GM12878 (cell line): ENCODE data around the gene LCE1F. TPM values are rescaled to one million over a fixed set of nuclear protein-coding genes. Genes with fewer than 3 reads are reported as not detected.

Experiments
- ATAC-seq: fragments of 200-7000 bp; cut with Tn5 transposase; 3 replicates; pipeline ENCODE4 v1.9.1; 2020; ENCODE audit warnings: mild to moderate bottlenecking, moderate library complexity
- BruUV-seq: library from RNA; stranded (reverse); fragments of 400-500 nt; replicated peaks from 2 replicates; lab custom pipeline; 2021; lab: Mats Ljungman, UMichigan
- CTCF ChIA-PET: fragments of 300-600 bp; sonication (Branson Sonifier 250); formaldehyde crosslinking; extraction: SDS; loops from one replicate; lab custom pipeline; 2021; ENCODE audit warnings: inconsistent platforms; lab: Yijun Ruan, JAX
- POLR2A ChIA-PET: fragments of 350-600 bp; formaldehyde crosslinking; extraction: SDS; loops from one replicate; lab custom pipeline; 2021; ENCODE audit warnings: inconsistent platforms; lab: Charles Lee
- RAD21 ChIA-PET: fragments of 300-600 bp; sonication (Branson Sonifier 250); formaldehyde crosslinking; loops from one replicate; lab custom pipeline; 2023; ENCODE audit warnings: antibody characterized with exemption; ENCODE audit not compliant: unreplicated experiment; lab: Charles Lee
- SMC1A ChIA-PET: fragments of 300-600 bp; sonication (Branson Sonifier 250); formaldehyde crosslinking; loops from one replicate; lab custom pipeline; 2023; ENCODE audit not compliant: unreplicated experiment, uncharacterized antibody; lab: Charles Lee
- DNase-seq: peaks from one replicate; pipeline ENCODE4 v3.0.0-alpha.2; 2011; ENCODE audit warnings: low read depth, low spot score
- FAIRE-seq: peaks from 3 replicates; lab custom pipeline; 2011; peaks lifted over from hg19 to GRCh38; lab: Jason Lieb, UNC
- H2AFZ ChIP-seq: 2 replicates; pipeline ENCODE4 v1.6.0; 2011; ENCODE audit warnings: low read depth, low read length, control low read depth; ENCODE audit not compliant: control insufficient read depth
- H3K27ac ChIP-seq: 2 replicates; pipeline ENCODE4 v1.5.1; 2011; ENCODE audit warnings: control low read depth; ENCODE audit not compliant: control insufficient read depth, insufficient read depth
- H3K27me3 ChIP-seq, 2 experiments: replicated peaks in 1 of 2; 2 replicates each; pipeline versions ENCODE4 v1.6.0 to v1.6.1; 2011; ENCODE audit warnings: low read length in 1 of 2; ENCODE audit not compliant: control insufficient read depth in 2 of 2, insufficient read depth in 2 of 2
- H3K36me3 ChIP-seq, 2 experiments: 2 replicates each; pipeline ENCODE4 v1.5.1; 2011; ENCODE audit warnings: low read length in 1 of 2; ENCODE audit not compliant: control insufficient read depth in 2 of 2, insufficient read depth in 2 of 2
- H3K4me1 ChIP-seq: 2 replicates; pipeline ENCODE4 v1.6.1; 2011; ENCODE audit warnings: mild to moderate bottlenecking, low read length, moderate library complexity, mixed read lengths; ENCODE audit not compliant: control insufficient read depth, insufficient read depth
- H3K4me2 ChIP-seq: 2 replicates; pipeline ENCODE4 v1.6.0; 2011; ENCODE audit warnings: control low read depth; ENCODE audit not compliant: control insufficient read depth, insufficient read depth
- H3K4me3 ChIP-seq: fragments of 200-600 bp; sonication (generic); 2 replicates; pipeline ENCODE4 v1.5.1; 2016
- H3K79me2 ChIP-seq: 2 replicates; pipeline ENCODE4 v1.6.0; 2011; ENCODE audit warnings: low read length; ENCODE audit not compliant: control insufficient read depth, insufficient read depth
- H3K9ac ChIP-seq: 2 replicates; pipeline ENCODE4 v1.8.0; 2011; ENCODE audit warnings: low read length, control low read depth, mixed read lengths; ENCODE audit not compliant: control insufficient read depth, insufficient read depth
- H3K9me3 ChIP-seq: replicated peaks from 3 replicates; pipeline ENCODE4 v1.5.1; 2011; ENCODE audit warnings: mild to moderate bottlenecking, low read length; ENCODE audit not compliant: control insufficient read depth, insufficient read depth
- H4K20me1 ChIP-seq: 2 replicates; pipeline ENCODE4 v1.6.0; 2011; ENCODE audit not compliant: control insufficient read depth, insufficient read depth
- CEBPB ChIP-seq, 2 experiments: fragments of 150-350 bp in 1 of 2; IDR thresholded peaks; 2 replicates each; pipeline ENCODE4 v1.6.1; 2012 to 2014; ENCODE audit warnings: low read depth in 2 of 2, low read length in 2 of 2, borderline replicate concordance in 1 of 2, inconsistent platforms in 1 of 2
- CHD4 ChIP-seq: fragments of 200-600 bp; sonication (generic); IDR thresholded peaks from 2 replicates; pipeline ENCODE4 v1.6.1; 2016; ENCODE audit warnings: mild to moderate bottlenecking
- MXI1 ChIP-seq: fragments of 150-350 bp; IDR thresholded peaks from 2 replicates; pipeline ENCODE4 v1.6.1; 2011; ENCODE audit warnings: low read depth, mild to moderate bottlenecking, inconsistent platforms, low read length, improper control_type of control experiment
- POLR2A ChIP-seq: IDR thresholded peaks from 2 replicates; pipeline ENCODE4 v1.6.1; 2011; ENCODE audit warnings: low read depth, mild to moderate bottlenecking, low read length
- POLR2AphosphoS2 ChIP-seq: IDR thresholded peaks from 2 replicates; pipeline ENCODE4 v1.6.1; 2011; ENCODE audit warnings: low read depth, mild to moderate bottlenecking, low read length, improper control_type of control experiment, moderate library complexity
- RAD51 ChIP-seq: fragments of 450-650 bp; IDR thresholded peaks from 2 replicates; pipeline ENCODE4 v1.6.1; 2016; ENCODE audit warnings: moderate library complexity, mild to moderate bottlenecking, inconsistent platforms
- STAT3 ChIP-seq: IDR thresholded peaks from 2 replicates; pipeline ENCODE4 v1.6.1; 2011; ENCODE audit warnings: low read depth, low read length, improper control_type of control experiment
- WGBS: methylation state at CpG from one replicate; pipeline ENCODE4 v1.1.6; 2016; ENCODE audit warnings: low lambda C conversion rate; ENCODE audit not compliant: insufficient replicate concordance, insufficient coverage; ENCODE audit errors: missing lambda C conversion rate; 5-methylcytosine and 5-hydroxymethylcytosine counted together
- in situ Hi-C: fragments of 300-500 bp; cut with MboI; formaldehyde crosslinking; loops from 9 replicates; pipeline ENCODE4 v1.14.3; 2018; ENCODE audit warnings: mixed read lengths
- intact Hi-C: fragments of 100-400 bp; cut with micrococcal nuclease; formaldehyde crosslinking; loops from one replicate; pipeline ENCODE4 v1.14.2; 2022; ENCODE audit not compliant: unreplicated experiment
- polyA plus RNA-seq, 11 experiments: library from polyadenylated mRNA; depleted of rRNA in 4 of 11; unstranded in 6 of 11; stranded (reverse) in 5 of 11; fragments of >200 nt; fragmentation: Nextera tagmentation in 4 of 11; fragmentation: Illumina TruSeq in 1 of 11; extraction: Ambion mirVana in 4 of 11; extraction: Trizol in 1 of 11; gene quantifications; 1 replicate in 1 of 11; 2 replicates in 10 of 11; pipeline versions ENCODE4 v1.2.1 to v1.2.3, GENCODE V29; 2011 to 2016; ENCODE audit warnings: inconsistent platforms in 2 of 11, missing spikeins in 2 of 11, low read depth in 1 of 11
- total RNA-seq, 4 experiments: library from RNA; depleted of rRNA in 3 of 4; stranded (reverse); fragments of >200 nt in 3 of 4; fragmentation: Illumina TruSeq in 1 of 4; extraction: Trizol in 1 of 4; gene quantifications; 2 replicates each; pipeline versions ENCODE4 v1.2.1 to v1.2.3, GENCODE V29; 2013 to 2021
- TF ChIP-seq, protein P1 (sequence below): fragments of 150-350 bp; IDR thresholded peaks from 2 replicates; pipeline ENCODE4 v1.6.1; 2014; ENCODE audit warnings: mild to moderate bottlenecking, low read depth, low read length
- TF ChIP-seq, protein P2 (sequence below): fragments of 450-650 bp; formaldehyde crosslinking; IDR thresholded peaks from 2 replicates; pipeline ENCODE4 v1.5.0; 2022; ENCODE audit warnings: mild to moderate bottlenecking, missing genetic modification characterization
- TF ChIP-seq, protein P3 (sequence below), 3 experiments: IDR thresholded peaks in 2 of 3; conservative IDR thresholded peaks in 1 of 3; 2 replicates each; pipeline ENCODE4 v1.5.1; 2011; ENCODE audit warnings: low read depth in 3 of 3, low read length in 3 of 3, mild to moderate bottlenecking in 3 of 3, control low read depth in 2 of 3, moderate library complexity in 2 of 3, inconsistent platforms in 1 of 3, mixed read lengths in 1 of 3; ENCODE audit not compliant: control insufficient read depth in 2 of 3, insufficient read depth in 1 of 3; ENCODE audit errors: extremely low read depth in 1 of 3

The LCE1F gene
- total and polyA plus RNA-seq, 10 of the 15 experiments (the other 5 are each of a cell fraction or from before 2014, with no cell fraction given), result 0.72 to 0.96 TPM; not detected in 8

DNA sequence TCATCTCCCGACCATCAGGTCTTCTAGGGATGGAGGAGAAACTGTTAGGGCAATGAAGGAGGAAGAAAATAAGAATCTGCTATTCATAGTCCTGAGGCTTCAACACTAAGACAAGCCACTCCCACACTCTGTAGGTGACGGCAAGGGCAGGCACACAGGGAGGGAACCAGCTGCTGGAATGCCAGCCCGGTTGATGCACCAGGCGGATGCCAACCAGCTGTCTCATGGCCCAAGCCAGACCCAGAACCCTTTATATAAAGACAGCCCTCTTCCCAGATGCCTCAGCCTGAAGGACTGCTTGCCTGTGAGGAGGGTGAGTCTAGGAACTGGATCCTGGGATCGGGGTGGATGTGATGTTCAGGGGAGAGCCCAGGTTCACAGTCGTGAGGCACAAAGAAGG, 17.2 kb upstream of the LCE1F start, which contains the start of gene KPRP:
KPRP (plus strand) TSS at position 279 of the 400 bp plus-strand sequence. CDS start 1,564 bp downstream, outside the sequence.
- ChIA-PET POLR2A (no interaction called here), SMC1A (no interaction called here), RAD21 (no interaction called here)
- Histone ChIP-seq H3K4me1 (no peaks in the 10 kb centered on the region), H3K9me3 (no peaks in the 10 kb centered on the region), H3K4me2 (no peak within 1 kb of the TSS), H2AFZ (no peak within 1 kb of the TSS), H3K9ac (no peak within 1 kb of the TSS), H3K36me3 (no peaks in the 10 kb centered on the region), H3K4me3 (no peak within 1 kb of the TSS), H4K20me1 (no peaks in the 10 kb centered on the region)
- in situ Hi-C loops, result no loop called here
- 24% methylated on average over 6 of the region's 6 CpGs for WGBS
- FAIRE-seq (no peak), ATAC-seq (no peak), DNase-seq (no peak)
- intact Hi-C loops, result no loop called here
- no TSS peak for BruUV-seq
- TF ChIP-seq, protein P1, sequence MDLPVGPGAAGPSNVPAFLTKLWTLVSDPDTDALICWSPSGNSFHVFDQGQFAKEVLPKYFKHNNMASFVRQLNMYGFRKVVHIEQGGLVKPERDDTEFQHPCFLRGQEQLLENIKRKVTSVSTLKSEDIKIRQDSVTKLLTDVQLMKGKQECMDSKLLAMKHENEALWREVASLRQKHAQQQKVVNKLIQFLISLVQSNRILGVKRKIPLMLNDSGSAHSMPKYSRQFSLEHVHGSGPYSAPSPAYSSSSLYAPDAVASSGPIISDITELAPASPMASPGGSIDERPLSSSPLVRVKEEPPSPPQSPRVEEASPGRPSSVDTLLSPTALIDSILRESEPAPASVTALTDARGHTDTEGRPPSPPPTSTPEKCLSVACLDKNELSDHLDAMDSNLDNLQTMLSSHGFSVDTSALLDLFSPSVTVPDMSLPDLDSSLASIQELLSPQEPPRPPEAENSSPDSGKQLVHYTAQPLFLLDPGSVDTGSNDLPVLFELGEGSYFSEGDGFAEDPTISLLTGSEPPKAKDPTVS, result no peak
- no peak for TF ChIP-seq RAD51
- TF ChIP-seq POLR2A, result no peak
- TF ChIP-seq CHD4, result no peak
- TF ChIP-seq, all 136 proteins: peak for 0
- Histone ChIP-seq H3K79me2 (no peaks in the 10 kb centered on the region), H3K27ac (no peak within 1 kb of the TSS), H3K27me3 (no peaks in the 10 kb centered on the region)
- CTCF ChIA-PET, result no interaction called here

DNA sequence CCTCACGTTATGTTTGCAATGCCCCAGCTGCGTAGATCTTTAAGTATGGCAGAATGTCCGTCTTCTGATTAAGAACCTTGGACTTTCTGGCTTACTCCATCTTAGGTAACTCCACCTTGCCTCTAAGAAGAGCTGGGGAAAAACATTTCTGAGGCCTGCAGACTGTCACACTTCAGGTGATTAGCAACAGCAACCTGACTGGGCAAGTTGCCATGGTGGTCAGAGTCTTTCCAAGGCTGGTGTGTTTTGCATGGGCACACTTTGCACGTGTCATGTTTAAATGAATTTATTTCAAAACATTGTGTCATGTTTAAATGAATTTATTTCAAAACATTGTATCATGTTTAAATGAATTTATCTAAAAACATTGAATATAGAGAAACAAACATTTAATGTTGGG, 16.3 kb upstream of the LCE1F start:
- Histone ChIP-seq H4K20me1 (no peaks in the 10 kb centered on the region), H3K4me1 (no peaks in the 10 kb centered on the region), H3K9me3 (no peaks in the 10 kb centered on the region), H3K27ac (no peak overlapping the region), H2AFZ (no peak overlapping the region), H3K4me3 (no peak overlapping the region), H3K4me2 (no peak overlapping the region), H3K79me2 (no peaks in the 10 kb centered on the region), H3K36me3 (no peaks in the 10 kb centered on the region), H3K27me3 (no peaks in the 10 kb centered on the region), H3K9ac (no peak overlapping the region)
- CTCF ChIA-PET, result no interaction called here
- POLR2A ChIA-PET, result no interaction called here
- no TSS peak for BruUV-seq
- FAIRE-seq (no peak), ATAC-seq (no peak), DNase-seq (no peak)
- in situ Hi-C loops (no loop called here), intact Hi-C loops (no loop called here)
- RAD21 ChIA-PET, result no interaction called here
- SMC1A ChIA-PET, result no interaction called here
- 0% methylated on average over 4 of the region's 4 CpGs for WGBS
- TF ChIP-seq, protein P2, sequence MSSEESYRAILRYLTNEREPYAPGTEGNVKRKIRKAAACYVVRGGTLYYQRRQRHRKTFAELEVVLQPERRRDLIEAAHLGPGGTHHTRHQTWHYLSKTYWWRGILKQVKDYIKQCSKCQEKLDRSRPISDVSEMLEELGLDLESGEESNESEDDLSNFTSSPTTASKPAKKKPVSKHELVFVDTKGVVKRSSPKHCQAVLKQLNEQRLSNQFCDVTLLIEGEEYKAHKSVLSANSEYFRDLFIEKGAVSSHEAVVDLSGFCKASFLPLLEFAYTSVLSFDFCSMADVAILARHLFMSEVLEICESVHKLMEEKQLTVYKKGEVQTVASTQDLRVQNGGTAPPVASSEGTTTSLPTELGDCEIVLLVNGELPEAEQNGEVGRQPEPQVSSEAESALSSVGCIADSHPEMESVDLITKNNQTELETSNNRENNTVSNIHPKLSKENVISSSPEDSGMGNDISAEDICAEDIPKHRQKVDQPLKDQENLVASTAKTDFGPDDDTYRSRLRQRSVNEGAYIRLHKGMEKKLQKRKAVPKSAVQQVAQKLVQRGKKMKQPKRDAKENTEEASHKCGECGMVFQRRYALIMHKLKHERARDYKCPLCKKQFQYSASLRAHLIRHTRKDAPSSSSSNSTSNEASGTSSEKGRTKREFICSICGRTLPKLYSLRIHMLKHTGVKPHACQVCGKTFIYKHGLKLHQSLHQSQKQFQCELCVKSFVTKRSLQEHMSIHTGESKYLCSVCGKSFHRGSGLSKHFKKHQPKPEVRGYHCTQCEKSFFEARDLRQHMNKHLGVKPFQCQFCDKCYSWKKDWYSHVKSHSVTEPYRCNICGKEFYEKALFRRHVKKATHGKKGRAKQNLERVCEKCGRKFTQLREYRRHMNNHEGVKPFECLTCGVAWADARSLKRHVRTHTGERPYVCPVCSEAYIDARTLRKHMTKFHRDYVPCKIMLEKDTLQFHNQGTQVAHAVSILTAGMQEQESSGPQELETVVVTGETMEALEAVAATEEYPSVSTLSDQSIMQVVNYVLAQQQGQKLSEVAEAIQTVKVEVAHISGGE (CRISPR knock-in tag), result no peak
- no peak for TF ChIP-seq CEBPB (IDR thresholded peaks at IDR 0.05; ENCODE audit: borderline replicate concordance in 1 of 2, low read depth in 2 of 2, low read length in 2 of 2)
- TF ChIP-seq, protein P3, sequence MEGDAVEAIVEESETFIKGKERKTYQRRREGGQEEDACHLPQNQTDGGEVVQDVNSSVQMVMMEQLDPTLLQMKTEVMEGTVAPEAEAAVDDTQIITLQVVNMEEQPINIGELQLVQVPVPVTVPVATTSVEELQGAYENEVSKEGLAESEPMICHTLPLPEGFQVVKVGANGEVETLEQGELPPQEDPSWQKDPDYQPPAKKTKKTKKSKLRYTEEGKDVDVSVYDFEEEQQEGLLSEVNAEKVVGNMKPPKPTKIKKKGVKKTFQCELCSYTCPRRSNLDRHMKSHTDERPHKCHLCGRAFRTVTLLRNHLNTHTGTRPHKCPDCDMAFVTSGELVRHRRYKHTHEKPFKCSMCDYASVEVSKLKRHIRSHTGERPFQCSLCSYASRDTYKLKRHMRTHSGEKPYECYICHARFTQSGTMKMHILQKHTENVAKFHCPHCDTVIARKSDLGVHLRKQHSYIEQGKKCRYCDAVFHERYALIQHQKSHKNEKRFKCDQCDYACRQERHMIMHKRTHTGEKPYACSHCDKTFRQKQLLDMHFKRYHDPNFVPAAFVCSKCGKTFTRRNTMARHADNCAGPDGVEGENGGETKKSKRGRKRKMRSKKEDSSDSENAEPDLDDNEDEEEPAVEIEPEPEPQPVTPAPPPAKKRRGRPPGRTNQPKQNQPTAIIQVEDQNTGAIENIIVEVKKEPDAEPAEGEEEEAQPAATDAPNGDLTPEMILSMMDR (IDR thresholded peaks at IDR 0.05 in 2 of 3, conservative IDR thresholded peaks at IDR 0.05 in 1 of 3; ENCODE audit: control insufficient read depth in 2 of 3, extremely low read depth in 1 of 3, insufficient read depth in 1 of 3, low read depth in 3 of 3, low read length in 3 of 3), result no peak
- no peak for TF ChIP-seq STAT3
- no peak for TF ChIP-seq POLR2AphosphoS2
- no peak for TF ChIP-seq MXI1
